Measurements from ENCODE around the gene CYTH3.
A peak's percentile ranks its signal among the peaks of the same experiment; 100 is the strongest.

The CYTH3 gene

DNA sequence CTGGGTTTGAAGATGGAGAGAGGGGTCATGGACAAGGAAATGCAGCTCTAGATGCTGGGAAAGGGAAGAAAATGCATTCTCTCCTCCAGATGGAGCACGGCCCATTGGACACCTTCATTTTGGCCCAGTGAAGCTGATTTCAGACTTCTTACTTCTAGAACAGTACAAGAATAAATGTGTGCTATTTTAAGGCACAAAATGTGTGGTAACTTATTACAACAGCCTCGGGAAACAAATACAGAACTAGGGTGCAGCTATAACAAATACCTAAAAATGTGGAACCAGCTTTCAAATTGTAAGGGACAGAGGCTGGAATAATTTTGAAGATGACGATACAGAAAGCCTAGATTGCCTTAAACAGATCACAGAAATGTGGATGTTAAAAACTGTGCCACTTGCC, 54.1 kb downstream of the CYTH3 start:
- Histone ChIP-seq H3K79me2 (ENCODE audit: control insufficient read depth, insufficient read depth, low read length, unreplicated experiment) (peaks cover 64% of the 10 kb centered on the region), H3K4me1 (ENCODE audit: control insufficient read depth, insufficient read depth, low read length, unreplicated experiment) (peaks cover 17% of the 10 kb centered on the region), H2AFZ (ENCODE audit: low read length, unreplicated experiment) (no peak overlapping the region), H3K27ac (ENCODE audit: low read depth, low read length) (no peak overlapping the region), H3K4me3 (ENCODE audit: low read depth, low read length) (no peak overlapping the region), H3K36me3 (ENCODE audit: insufficient read depth, low read length) (peaks cover 4% of the 10 kb centered on the region), H3K27me3 (ENCODE audit: insufficient read depth, low read length) (no peaks in the 10 kb centered on the region)

DNA sequence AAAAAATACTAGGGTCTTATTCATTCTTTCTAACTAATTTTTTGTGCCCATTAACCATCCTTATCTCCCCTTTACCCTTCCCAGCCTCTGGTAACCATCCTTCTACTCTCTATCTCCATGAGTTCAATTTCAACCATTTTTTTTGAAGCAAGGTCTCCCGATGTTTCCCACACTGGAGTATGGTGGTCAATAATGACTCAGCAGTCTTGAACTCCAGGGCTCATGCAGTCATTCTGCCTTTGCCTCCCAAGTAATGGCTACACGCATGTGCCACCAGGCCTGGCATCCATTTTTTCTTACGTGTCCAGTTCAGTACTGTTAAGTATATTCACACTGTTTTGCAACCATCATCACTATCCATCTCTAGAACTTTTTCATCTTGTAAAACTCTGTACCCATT, 60.4 kb downstream of the CYTH3 start:
- H3K4me3 ChIP-seq (ENCODE audit: low read depth, low read length) = no peak overlapping the region
- no peak overlapping the region for H2AFZ ChIP-seq (ENCODE audit: low read length, unreplicated experiment)
- H3K79me2 ChIP-seq (ENCODE audit: control insufficient read depth, insufficient read depth, low read length, unreplicated experiment) = peaks cover 77% of the 10 kb centered on the region
- H3K4me1 ChIP-seq (ENCODE audit: control insufficient read depth, insufficient read depth, low read length, unreplicated experiment) = no peaks in the 10 kb centered on the region
- no peaks in the 10 kb centered on the region for H3K27me3 ChIP-seq (ENCODE audit: insufficient read depth, low read length)
- H3K27ac ChIP-seq (ENCODE audit: low read depth, low read length) = no peak overlapping the region
- H3K36me3 ChIP-seq (ENCODE audit: insufficient read depth, low read length) = peaks cover 6% of the 10 kb centered on the region; the same call in 1 of the 2 replicates

DNA sequence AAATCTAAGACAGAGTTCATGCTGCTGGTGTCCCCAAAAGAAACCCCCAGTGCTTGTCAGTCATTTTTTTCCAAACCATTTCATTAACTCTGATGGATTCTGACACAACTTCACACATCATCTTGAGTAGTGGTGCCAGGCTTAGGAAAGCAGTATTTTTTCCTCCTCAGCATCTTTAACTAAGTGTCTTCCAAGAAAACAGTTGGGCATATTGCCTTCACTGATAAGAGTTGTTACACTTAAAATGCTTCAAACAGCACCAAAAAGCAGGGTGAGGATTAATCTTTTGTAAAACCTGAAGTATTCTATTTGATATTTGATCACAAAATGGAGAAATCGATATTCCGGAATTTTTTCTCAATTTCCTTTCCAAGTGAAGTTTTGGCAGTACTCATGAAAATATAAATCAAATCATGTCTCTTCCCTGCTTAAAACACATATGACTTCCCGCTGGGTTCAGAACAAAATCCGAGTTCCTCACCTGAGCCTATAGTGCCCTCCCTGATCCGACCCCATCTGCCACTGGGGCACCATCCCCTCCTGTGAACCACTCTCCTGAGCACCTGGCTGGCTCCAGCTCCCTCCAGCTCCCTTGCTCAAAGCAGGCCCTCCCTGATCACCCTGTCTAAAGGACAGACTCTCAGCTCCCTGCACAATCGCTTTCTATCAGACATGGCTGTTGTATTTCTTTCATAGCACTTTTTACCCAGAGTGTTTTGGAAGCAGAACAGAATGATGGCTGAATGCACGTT, 61.6 kb downstream of the CYTH3 start:
- peaks cover 77% of the 10 kb centered on the region for H3K79me2 ChIP-seq (ENCODE audit: control insufficient read depth, insufficient read depth, low read length, unreplicated experiment)
- no peak overlapping the region for H3K4me3 ChIP-seq (ENCODE audit: low read depth, low read length)
- peaks cover 7% of the 10 kb centered on the region for H3K4me1 ChIP-seq (ENCODE audit: control insufficient read depth, insufficient read depth, low read length, unreplicated experiment)
- H3K27ac ChIP-seq (ENCODE audit: low read depth, low read length) = no peak overlapping the region
- H2AFZ ChIP-seq (ENCODE audit: low read length, unreplicated experiment) = no peak overlapping the region
- peaks cover 6% of the 10 kb centered on the region; the same call in 1 of the 2 replicates for H3K36me3 ChIP-seq (ENCODE audit: insufficient read depth, low read length)
- H3K27me3 ChIP-seq (ENCODE audit: insufficient read depth, low read length) = no peaks in the 10 kb centered on the region

DNA sequence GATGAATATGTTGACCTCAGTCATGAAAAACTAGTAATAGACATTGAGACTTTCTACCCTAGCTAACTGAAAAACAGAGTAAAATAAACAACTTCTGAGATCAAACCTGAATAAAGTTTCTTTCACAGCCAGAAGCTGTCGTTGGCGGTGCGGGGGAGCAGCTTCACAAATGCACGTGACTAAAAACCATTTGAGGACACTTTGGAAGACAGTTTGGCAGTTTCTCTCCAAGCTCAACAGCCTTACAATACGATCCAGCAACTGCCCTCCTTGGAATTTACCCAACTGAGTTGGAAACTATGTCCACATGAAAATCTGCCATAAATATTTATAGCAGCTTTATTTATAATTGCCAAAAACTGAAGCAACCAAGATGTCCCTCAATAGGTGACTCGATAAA, 63.1 kb downstream of the CYTH3 start:
- Histone ChIP-seq H3K27ac (ENCODE audit: low read depth, low read length) (no peak overlapping the region), H3K4me3 (ENCODE audit: low read depth, low read length) (no peak overlapping the region), H2AFZ (ENCODE audit: low read length, unreplicated experiment) (no peak overlapping the region), H3K36me3 (ENCODE audit: insufficient read depth, low read length) (peaks cover 6% of the 10 kb centered on the region; the same call in 1 of the 2 replicates), H3K27me3 (ENCODE audit: insufficient read depth, low read length) (no peaks in the 10 kb centered on the region), H3K79me2 (ENCODE audit: control insufficient read depth, insufficient read depth, low read length, unreplicated experiment) (peaks cover 77% of the 10 kb centered on the region), H3K4me1 (ENCODE audit: control insufficient read depth, insufficient read depth, low read length, unreplicated experiment) (peaks cover 7% of the 10 kb centered on the region)

DNA sequence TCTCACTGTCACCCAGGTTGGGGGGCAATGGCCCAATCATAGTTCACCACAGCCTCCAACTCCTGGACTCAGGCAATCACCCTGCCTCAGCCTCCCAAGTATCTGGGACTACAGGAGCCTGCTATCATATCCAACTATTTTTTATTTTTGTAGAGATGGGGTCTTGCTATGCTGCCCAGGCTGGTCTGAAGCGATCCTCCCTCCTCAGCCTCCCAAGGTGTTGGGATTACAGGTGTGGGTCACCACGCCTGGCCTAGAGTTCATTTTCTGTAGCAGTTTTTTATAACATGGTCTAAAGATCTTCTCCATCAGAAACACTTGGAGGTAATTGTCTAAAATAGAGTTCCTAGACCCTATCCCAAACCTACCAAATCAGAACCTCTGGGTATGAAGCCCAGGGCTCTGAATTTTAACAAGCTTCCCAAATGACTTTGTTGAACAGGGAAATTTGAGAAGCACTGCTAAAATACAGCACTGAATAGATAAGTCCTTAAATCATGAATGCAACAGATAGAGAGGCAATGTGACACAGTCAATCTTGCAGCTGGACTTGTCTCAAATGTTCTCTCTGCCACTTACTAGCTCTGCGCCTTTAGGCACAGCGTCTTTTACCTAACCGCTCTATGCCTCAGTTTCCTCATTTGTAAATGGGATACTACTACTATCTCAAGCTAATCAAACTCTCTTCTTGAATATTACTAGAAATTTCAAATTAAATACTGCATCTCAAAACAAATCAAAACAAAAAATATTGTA, 63.7 kb downstream of the CYTH3 start:
- Histone ChIP-seq H3K4me1 (ENCODE audit: control insufficient read depth, insufficient read depth, low read length, unreplicated experiment) (peaks cover 7% of the 10 kb centered on the region), H3K27me3 (ENCODE audit: insufficient read depth, low read length) (no peaks in the 10 kb centered on the region), H2AFZ (ENCODE audit: low read length, unreplicated experiment) (no peak overlapping the region), H3K27ac (ENCODE audit: low read depth, low read length) (no peak overlapping the region), H3K79me2 (ENCODE audit: control insufficient read depth, insufficient read depth, low read length, unreplicated experiment) (peaks cover 77% of the 10 kb centered on the region), H3K36me3 (ENCODE audit: insufficient read depth, low read length) (peaks cover 6% of the 10 kb centered on the region; the same call in 1 of the 2 replicates), H3K4me3 (ENCODE audit: low read depth, low read length) (no peak overlapping the region)

DNA sequence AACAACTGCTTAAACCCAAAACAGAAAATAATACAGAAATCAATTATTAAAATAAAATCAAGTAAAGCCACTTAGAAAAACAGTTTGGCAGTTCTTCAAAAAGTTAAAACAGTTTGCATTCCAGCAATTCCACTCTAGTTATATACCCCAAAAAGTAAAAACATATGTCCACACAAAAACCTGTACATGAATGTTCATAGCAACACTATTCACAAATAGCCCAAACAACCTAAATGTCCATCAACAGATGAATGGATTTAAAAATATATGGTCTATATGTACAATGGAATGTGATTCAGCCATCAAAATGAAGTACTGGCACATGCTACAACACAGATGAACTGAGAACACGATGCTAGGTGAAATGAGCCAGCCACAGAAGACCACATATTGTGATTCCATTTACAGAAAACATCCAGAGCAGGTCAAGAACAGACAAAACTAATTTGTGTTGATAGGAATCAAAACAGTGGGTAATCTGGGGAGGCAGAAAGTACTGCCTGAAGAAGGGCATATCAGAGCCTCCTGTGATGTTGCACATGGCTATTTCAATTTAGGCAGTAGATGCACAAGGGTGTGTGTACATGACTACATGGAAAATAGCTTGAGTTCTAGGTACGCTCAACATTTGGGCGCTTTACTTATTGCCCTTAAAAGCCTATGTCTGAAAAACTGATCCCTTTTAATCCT, 66.3 kb downstream of the CYTH3 start:
- H3K4me3 ChIP-seq (ENCODE audit: low read depth, low read length) = no peak overlapping the region
- peaks cover 16% of the 10 kb centered on the region for H3K4me1 ChIP-seq (ENCODE audit: control insufficient read depth, insufficient read depth, low read length, unreplicated experiment)
- no peak overlapping the region for H2AFZ ChIP-seq (ENCODE audit: low read length, unreplicated experiment)
- H3K27me3 ChIP-seq (ENCODE audit: insufficient read depth, low read length) = no peaks in the 10 kb centered on the region
- peaks cover 81% of the 10 kb centered on the region for H3K79me2 ChIP-seq (ENCODE audit: control insufficient read depth, insufficient read depth, low read length, unreplicated experiment)
- H3K36me3 ChIP-seq (ENCODE audit: insufficient read depth, low read length) = no peaks in the 10 kb centered on the region
- peak overlapping the region; percentile 22; the same call in 1 of the 2 replicates for H3K27ac ChIP-seq (ENCODE audit: low read depth, low read length)

DNA sequence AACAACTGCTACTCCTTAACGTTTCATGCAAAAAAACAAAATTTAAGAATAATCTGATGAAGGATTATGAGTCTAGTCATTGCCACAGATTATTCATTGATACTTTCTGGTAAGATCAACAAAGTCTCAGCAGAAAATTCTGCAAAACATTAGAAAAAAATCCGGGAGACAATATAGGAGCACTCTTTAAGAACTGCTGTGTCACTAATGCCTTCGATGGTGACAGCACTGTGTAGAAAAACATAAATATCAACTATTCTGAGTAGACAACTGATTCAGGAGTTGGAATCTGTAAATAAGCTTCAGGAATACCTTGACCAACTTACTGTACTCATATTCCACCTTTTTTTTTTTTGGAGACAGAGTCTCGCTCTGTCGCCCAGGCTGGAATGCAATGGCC, 69.0 kb downstream of the CYTH3 start:
- no peak overlapping the region for H3K27ac ChIP-seq (ENCODE audit: low read depth, low read length)
- H2AFZ ChIP-seq (ENCODE audit: low read length, unreplicated experiment) = no peak overlapping the region
- H3K4me3 ChIP-seq (ENCODE audit: low read depth, low read length) = no peak overlapping the region
- peaks cover 84% of the 10 kb centered on the region for H3K79me2 ChIP-seq (ENCODE audit: control insufficient read depth, insufficient read depth, low read length, unreplicated experiment)
- no peaks in the 10 kb centered on the region for H3K36me3 ChIP-seq (ENCODE audit: insufficient read depth, low read length)
- peaks cover 16% of the 10 kb centered on the region for H3K4me1 ChIP-seq (ENCODE audit: control insufficient read depth, insufficient read depth, low read length, unreplicated experiment)
- H3K27me3 ChIP-seq (ENCODE audit: insufficient read depth, low read length) = no peaks in the 10 kb centered on the region

DNA sequence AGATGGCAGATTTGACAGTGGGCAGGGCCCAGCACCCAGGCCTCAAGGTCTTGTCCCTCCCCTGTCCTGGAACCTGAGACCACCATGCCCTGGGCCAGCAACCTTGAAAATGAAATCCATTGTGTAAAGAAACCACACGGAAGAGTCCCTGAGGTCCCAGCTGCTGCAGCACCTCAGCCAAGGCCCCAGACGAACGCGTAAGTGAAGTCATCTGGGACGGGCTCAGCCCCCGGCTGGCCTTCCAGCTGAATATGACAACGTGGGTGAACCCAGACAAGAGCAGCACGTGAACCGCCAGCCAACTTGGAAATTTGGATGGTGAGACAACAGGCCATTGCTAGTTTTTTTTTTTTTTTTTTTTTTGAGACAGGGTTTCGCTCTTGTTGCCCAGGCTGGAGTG, 70.3 kb downstream of the CYTH3 start:
- H2AFZ ChIP-seq (ENCODE audit: low read length, unreplicated experiment) = no peak overlapping the region
- peaks cover 85% of the 10 kb centered on the region for H3K79me2 ChIP-seq (ENCODE audit: control insufficient read depth, insufficient read depth, low read length, unreplicated experiment)
- no peak overlapping the region for H3K4me3 ChIP-seq (ENCODE audit: low read depth, low read length)
- peaks cover 16% of the 10 kb centered on the region for H3K4me1 ChIP-seq (ENCODE audit: control insufficient read depth, insufficient read depth, low read length, unreplicated experiment)
- no peaks in the 10 kb centered on the region for H3K27me3 ChIP-seq (ENCODE audit: insufficient read depth, low read length)
- H3K27ac ChIP-seq (ENCODE audit: low read depth, low read length) = no peak overlapping the region
- H3K36me3 ChIP-seq (ENCODE audit: insufficient read depth, low read length) = no peaks in the 10 kb centered on the region

DNA sequence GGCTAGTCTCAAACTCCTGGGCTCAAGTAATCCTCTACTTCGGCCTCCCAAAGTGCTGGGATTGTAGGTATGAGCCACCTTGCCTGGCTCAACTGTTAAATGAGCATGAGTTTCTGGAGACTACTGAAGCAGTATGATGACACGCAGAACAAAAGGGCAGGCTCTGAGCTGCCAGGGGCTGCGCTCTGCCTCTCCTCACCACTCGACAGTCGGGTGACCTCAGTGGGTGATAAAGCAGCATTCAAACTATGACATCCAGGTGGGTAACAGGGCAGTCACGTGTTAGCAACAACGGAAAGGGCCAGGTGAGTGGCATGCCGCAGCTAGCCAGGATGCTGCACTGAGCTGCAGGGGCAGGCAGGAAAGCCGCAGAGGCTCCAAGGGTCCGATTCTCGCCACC, 71.5 kb downstream of the CYTH3 start:
- no peak overlapping the region for H3K4me3 ChIP-seq (ENCODE audit: low read depth, low read length)
- H3K36me3 ChIP-seq (ENCODE audit: insufficient read depth, low read length) = no peaks in the 10 kb centered on the region
- peaks cover 88% of the 10 kb centered on the region for H3K79me2 ChIP-seq (ENCODE audit: control insufficient read depth, insufficient read depth, low read length, unreplicated experiment)
- H2AFZ ChIP-seq (ENCODE audit: low read length, unreplicated experiment) = no peak overlapping the region
- peaks cover 10% of the 10 kb centered on the region for H3K4me1 ChIP-seq (ENCODE audit: control insufficient read depth, insufficient read depth, low read length, unreplicated experiment)
- H3K27ac ChIP-seq (ENCODE audit: low read depth, low read length) = no peak overlapping the region
- no peaks in the 10 kb centered on the region for H3K27me3 ChIP-seq (ENCODE audit: insufficient read depth, low read length)

DNA sequence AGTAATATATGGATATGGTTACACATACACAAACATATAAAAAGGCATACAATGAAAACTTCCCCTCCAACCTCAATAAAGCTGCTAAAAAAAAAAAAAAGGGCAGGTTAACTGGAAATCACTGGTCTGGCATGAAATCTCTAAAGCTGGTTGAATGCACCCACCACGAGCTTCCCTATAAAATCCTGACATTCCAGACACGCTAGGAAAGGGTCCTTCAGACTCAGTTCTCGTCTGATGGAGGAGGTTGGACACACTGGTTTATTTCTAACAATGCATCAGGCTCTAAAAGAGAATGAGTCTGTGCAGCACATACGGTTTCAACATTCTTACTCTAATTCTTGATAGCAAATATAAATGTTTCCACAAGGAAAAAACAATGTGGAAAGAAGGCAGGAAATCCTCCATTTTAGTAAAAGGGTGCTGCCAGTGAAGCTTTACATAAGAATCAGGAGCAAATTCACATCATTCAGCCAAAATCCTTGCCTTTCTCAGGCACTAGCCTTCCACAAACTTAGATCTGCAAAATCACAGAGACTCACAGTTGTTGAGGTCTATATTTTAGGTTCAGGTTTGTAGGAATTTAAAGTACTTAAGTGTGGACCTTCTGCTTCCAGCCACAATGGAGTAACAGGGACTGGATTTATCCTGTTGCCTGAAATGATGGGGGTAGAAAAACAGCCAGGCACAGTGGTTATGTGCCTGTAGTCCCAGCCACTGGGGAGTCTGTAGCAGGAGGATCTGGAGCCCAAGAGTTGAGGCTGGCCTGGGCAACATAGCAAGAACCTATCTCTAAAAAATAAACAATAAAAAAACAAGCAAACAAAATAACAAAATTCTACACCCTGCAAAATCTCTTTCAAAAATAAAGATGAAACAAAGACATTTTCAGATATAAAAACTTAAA, 73.5 kb downstream of the CYTH3 start:
- H3K27me3 ChIP-seq (ENCODE audit: insufficient read depth, low read length) = no peaks in the 10 kb centered on the region
- H3K4me1 ChIP-seq (ENCODE audit: control insufficient read depth, insufficient read depth, low read length, unreplicated experiment) = peaks cover 9% of the 10 kb centered on the region
- H2AFZ ChIP-seq (ENCODE audit: low read length, unreplicated experiment) = no peak overlapping the region
- peaks cover 84% of the 10 kb centered on the region for H3K79me2 ChIP-seq (ENCODE audit: control insufficient read depth, insufficient read depth, low read length, unreplicated experiment)
- no peaks in the 10 kb centered on the region for H3K36me3 ChIP-seq (ENCODE audit: insufficient read depth, low read length)
- no peak overlapping the region for H3K4me3 ChIP-seq (ENCODE audit: low read depth, low read length)
- H3K27ac ChIP-seq (ENCODE audit: low read depth, low read length) = no peak overlapping the region
